Trophoblast cell (in vitro differentiated cells and primary cell): ENCODE data around the gene MRPL40.

ENCODE experiments used
- DNase-seq, 2 donors: peaks; one replicate each; pipeline ENCODE4 v3.0.0-alpha.2; 2016
- H2AFZ ChIP-seq: 2 replicates; pipeline ENCODE4 v1.6.1; 2013; ENCODE audit warnings: low read length, moderate library complexity, mild to moderate bottlenecking; ENCODE audit not compliant: insufficient read depth, poor library complexity
- H2AK5ac ChIP-seq: 2 replicates; pipeline ENCODE4 v1.6.1; 2013; ENCODE audit warnings: mild to moderate bottlenecking, low read length
- H2BK120ac ChIP-seq: 2 replicates; pipeline ENCODE4 v1.6.1; 2013; ENCODE audit warnings: low read length, mild to moderate bottlenecking, moderate library complexity; ENCODE audit not compliant: insufficient read depth, poor library complexity
- H2BK12ac ChIP-seq: 2 replicates; pipeline ENCODE4 v1.6.1; 2013; ENCODE audit warnings: mild to moderate bottlenecking, low read length, moderate library complexity
- H2BK5ac ChIP-seq: 2 replicates; pipeline ENCODE4 v1.6.1; 2013; ENCODE audit warnings: low read length, low read depth, moderate library complexity, mild to moderate bottlenecking; ENCODE audit not compliant: poor library complexity
- H3K14ac ChIP-seq: 2 replicates; pipeline ENCODE4 v1.6.1; 2013; ENCODE audit warnings: mild to moderate bottlenecking, low read length
- H3K18ac ChIP-seq: 2 replicates; pipeline ENCODE4 v1.6.1; 2013; ENCODE audit warnings: mild to moderate bottlenecking, low read length
- H3K23ac ChIP-seq: 2 replicates; pipeline ENCODE4 v1.6.1; 2013; ENCODE audit warnings: low read length
- H3K27ac ChIP-seq: 2 replicates; pipeline ENCODE4 v1.5.1; 2013; ENCODE audit warnings: low read depth, mild to moderate bottlenecking, inconsistent platforms, low read length, moderate library complexity
- H3K27me3 ChIP-seq: 2 replicates; pipeline ENCODE4 v1.6.1; 2013; ENCODE audit warnings: inconsistent platforms, mild to moderate bottlenecking, low read length, moderate library complexity; ENCODE audit not compliant: insufficient read depth
- H3K36me3 ChIP-seq, 2 experiments: 1 replicate in 1 of 2; 2 replicates in 1 of 2; pipeline ENCODE4 v1.6.1; 2013; ENCODE audit warnings: low read length in 2 of 2, mild to moderate bottlenecking in 2 of 2, moderate library complexity in 1 of 2; ENCODE audit not compliant: insufficient read depth in 2 of 2, control insufficient read depth in 1 of 2
- H3K4ac ChIP-seq: 2 replicates; pipeline ENCODE4 v1.6.1; 2013; ENCODE audit warnings: low read depth, mild to moderate bottlenecking, low read length, moderate library complexity
- H3K4me1 ChIP-seq, 2 experiments: 1 replicate in 1 of 2; 2 replicates in 1 of 2; pipeline ENCODE4 v1.6.1; 2013; ENCODE audit warnings: low read length in 2 of 2, mild to moderate bottlenecking in 2 of 2, moderate library complexity in 1 of 2; ENCODE audit not compliant: insufficient read depth in 2 of 2, control insufficient read depth in 1 of 2
- H3K4me2 ChIP-seq: 2 replicates; pipeline ENCODE4 v1.6.1; 2013; ENCODE audit warnings: inconsistent platforms, mild to moderate bottlenecking, low read length, moderate library complexity
- H3K4me3 ChIP-seq: 2 replicates; pipeline ENCODE4 v1.5.1; 2013; ENCODE audit warnings: mild to moderate bottlenecking, low read depth, low read length, inconsistent platforms
- H3K79me1 ChIP-seq: one replicate; pipeline ENCODE4 v1.6.1; 2013; ENCODE audit warnings: low read length
- H3K79me2 ChIP-seq: 2 replicates; pipeline ENCODE4 v1.6.1; 2013; ENCODE audit warnings: low read length, mild to moderate bottlenecking; ENCODE audit not compliant: control insufficient read depth, insufficient read depth, poor library complexity
- H3K9ac ChIP-seq: 2 replicates; pipeline ENCODE4 v1.6.1; 2013; ENCODE audit warnings: mild to moderate bottlenecking, low read length
- H3K9me3 ChIP-seq: 2 replicates; pipeline ENCODE4 v1.6.1; 2013; ENCODE audit warnings: low read depth, mild to moderate bottlenecking, control low read depth, inconsistent platforms, low read length; ENCODE audit not compliant: insufficient read depth
- H4K12ac ChIP-seq: 2 replicates; pipeline ENCODE4 v1.6.1; 2013; ENCODE audit warnings: low read depth, mild to moderate bottlenecking, low read length, moderate library complexity
- H4K8ac ChIP-seq: 2 replicates; pipeline ENCODE4 v1.6.1; 2013; ENCODE audit warnings: low read depth, mild to moderate bottlenecking, low read length, moderate library complexity
- H4K91ac ChIP-seq: one replicate; pipeline ENCODE4 v1.6.1; 2013; ENCODE audit warnings: low read depth, mild to moderate bottlenecking, low read length, moderate library complexity
- WGBS: extraction: QIAGEN DNeasy Blood & Tissue Kit; methylation state at CpG from one replicate; pipeline ENCODE4 v1.1.7; 2013; ENCODE audit warnings: missing lambda C conversion rate; ENCODE audit not compliant: insufficient read length, insufficient coverage; ENCODE audit errors: extremely low coverage; 5-methylcytosine and 5-hydroxymethylcytosine counted together

The MRPL40 gene

GRCh38 chr22:19460036-19460435 lies 27.7 kb downstream of the MRPL40 start:
- no peak overlapping the region for H4K8ac ChIP-seq
- H3K4ac ChIP-seq = no peak overlapping the region
- peaks cover 7 to 14% of the 10 kb centered on the region in 2 experiments for H3K4me1 ChIP-seq
- no peak overlapping the region for H2BK12ac ChIP-seq
- no peak overlapping the region for H2BK120ac ChIP-seq
- no peak overlapping the region for H2AFZ ChIP-seq
- no peak overlapping the region for H3K4me3 ChIP-seq
- no peaks in the 10 kb centered on the region for H3K79me2 ChIP-seq
- H3K9ac ChIP-seq = no peak overlapping the region
- no peak for DNase-seq
- H3K9me3 ChIP-seq = no peaks in the 10 kb centered on the region
- no peak overlapping the region for H4K12ac ChIP-seq
- no CpG with 5 or more reads among the region's 2 CpGs for WGBS
- no peak overlapping the region for H2AK5ac ChIP-seq
- H3K36me3 ChIP-seq = peaks cover 40 to 45% of the 10 kb centered on the region in 2 experiments
- H3K18ac ChIP-seq = no peak overlapping the region
- no peak overlapping the region for H3K23ac ChIP-seq
- H3K79me1 ChIP-seq = peaks cover 2% of the 10 kb centered on the region
- H3K14ac ChIP-seq = no peak overlapping the region
- H2BK5ac ChIP-seq = no peak overlapping the region
- H3K27me3 ChIP-seq = no peaks in the 10 kb centered on the region
- no peak overlapping the region for H4K91ac ChIP-seq
- no peak overlapping the region for H3K27ac ChIP-seq
- H3K4me2 ChIP-seq = no peak overlapping the region

GRCh38 chr22:19461506-19461905 lies 29.2 kb downstream of the MRPL40 start:
- Histone ChIP-seq H3K79me1 (peaks cover 2% of the 10 kb centered on the region), H4K91ac (no peak overlapping the region), H2AFZ (no peak overlapping the region), H3K4me2 (no peak overlapping the region), H3K4me3 (no peak overlapping the region), H3K23ac (no peak overlapping the region), H3K9me3 (no peaks in the 10 kb centered on the region), H3K4me1 (peaks cover 7 to 11% of the 10 kb centered on the region in 2 experiments), H4K12ac (no peak overlapping the region), H3K4ac (no peak overlapping the region), H3K27ac (no peak overlapping the region), H2BK12ac (no peak overlapping the region), H3K14ac (no peak overlapping the region), H2BK120ac (no peak overlapping the region), H3K9ac (no peak overlapping the region), H3K36me3 (peaks cover 33 to 40% of the 10 kb centered on the region in 2 experiments), H2AK5ac (no peak overlapping the region), H4K8ac (no peak overlapping the region), H2BK5ac (no peak overlapping the region), H3K18ac (no peak overlapping the region), H3K79me2 (no peaks in the 10 kb centered on the region), H3K27me3 (no peaks in the 10 kb centered on the region)
- no peak for DNase-seq
- WGBS = no CpG with 5 or more reads among the region's 1 CpG

DNA sequence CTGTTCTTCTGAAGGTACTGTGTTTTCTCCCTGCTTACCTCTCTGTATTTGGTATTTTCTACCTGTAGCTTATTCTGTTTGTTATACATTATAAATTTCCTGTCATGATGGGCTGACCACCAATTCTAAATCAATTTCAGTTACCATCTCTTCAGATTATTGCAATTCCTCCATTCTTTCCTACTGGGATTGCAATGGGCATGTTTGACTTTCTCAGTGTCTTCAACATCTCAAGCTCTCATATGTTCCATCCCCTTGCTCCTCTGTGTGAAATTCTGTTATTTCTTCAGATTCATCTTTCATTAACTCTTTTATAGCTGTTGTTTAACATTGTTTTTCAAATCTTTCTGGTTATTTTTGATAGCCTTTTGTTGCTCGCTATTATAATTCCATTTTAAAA lies 30.7 kb downstream of the MRPL40 start:
- peaks cover 7 to 11% of the 10 kb centered on the region in 2 experiments for H3K4me1 ChIP-seq
- H2AFZ ChIP-seq = no peak overlapping the region
- H3K14ac ChIP-seq = no peak overlapping the region
- no peak overlapping the region for H3K23ac ChIP-seq
- H2BK120ac ChIP-seq = no peak overlapping the region
- no peak overlapping the region for H4K91ac ChIP-seq
- no peak overlapping the region for H2BK12ac ChIP-seq
- no peak overlapping the region for H4K8ac ChIP-seq
- no peak for DNase-seq
- H2AK5ac ChIP-seq = no peak overlapping the region
- no peak overlapping the region for H3K4me2 ChIP-seq
- H3K4me3 ChIP-seq = no peak overlapping the region
- no peak overlapping the region for H3K27ac ChIP-seq
- no peak overlapping the region for H3K4ac ChIP-seq
- H3K36me3 ChIP-seq = peaks cover 38 to 41% of the 10 kb centered on the region in 2 experiments
- H3K18ac ChIP-seq = no peak overlapping the region
- no CpG with 5 or more reads among the region's 1 CpG for WGBS
- H3K79me2 ChIP-seq = no peaks in the 10 kb centered on the region
- H3K9me3 ChIP-seq = no peaks in the 10 kb centered on the region
- peaks cover 2% of the 10 kb centered on the region for H3K79me1 ChIP-seq
- no peak overlapping the region for H3K9ac ChIP-seq
- no peaks in the 10 kb centered on the region for H3K27me3 ChIP-seq
- no peak overlapping the region for H4K12ac ChIP-seq
- H2BK5ac ChIP-seq = no peak overlapping the region

- Histone ChIP-seq H4K91ac (peak overlapping the region; percentile 8), H2AK5ac (no peak overlapping the region), H3K4me1 (peaks cover 7 to 11% of the 10 kb centered on the region in 2 experiments), H2BK12ac (no peak overlapping the region), H3K4me2 (no peak overlapping the region), H3K14ac (no peak overlapping the region), H3K18ac (no peak overlapping the region), H3K23ac (no peak overlapping the region), H3K9me3 (no peaks in the 10 kb centered on the region), H3K27ac (peak overlapping the region; percentile 22), H4K8ac (no peak overlapping the region), H2AFZ (no peak overlapping the region), H3K79me1 (peaks cover 2% of the 10 kb centered on the region), H3K4ac (no peak overlapping the region), H3K9ac (no peak overlapping the region), H4K12ac (no peak overlapping the region), H2BK5ac (peak overlapping the region; percentile 4), H3K79me2 (no peaks in the 10 kb centered on the region), H3K36me3 (peaks cover 39 to 47% of the 10 kb centered on the region in 2 experiments), H2BK120ac (no peak overlapping the region), H3K27me3 (no peaks in the 10 kb centered on the region), H3K4me3 (no peak overlapping the region)
- WGBS = no CpG with 5 or more reads among the region's 7 CpGs
- DNase-seq = peak; percentile 87 to 97
These were observed 31.4 kb downstream of the MRPL40 start for GRCh38 chr22:19463491-19464469.
